PFSK-1 (cell line): ENCODE results near the gene FBXL16.

Experiments used
- FOXP2 ChIP-seq: optimal IDR thresholded peaks from 2 replicates; pipeline ENCODE3; 2011; ENCODE audit warnings: borderline replicate concordance, control low read depth, inconsistent platforms; ENCODE audit not compliant: insufficient read depth; ENCODE audit errors: extremely low read length, extremely low read depth
- POLR2AphosphoS5 ChIP-seq: IDR thresholded peaks from 2 replicates; pipeline ENCODE4 v1.6.1; 2012; ENCODE audit warnings: low read depth, mild to moderate bottlenecking, control low read depth, low read length, moderate library complexity
- TAF1 ChIP-seq: IDR thresholded peaks from 2 replicates; pipeline ENCODE4 v1.6.1; 2012; ENCODE audit warnings: low read length, control low read depth, borderline replicate concordance; ENCODE audit not compliant: insufficient read depth
- TF ChIP-seq, protein P1 (sequence below), 2 experiments: IDR thresholded peaks; 2 replicates each; pipeline versions ENCODE4 v1.6.1 to v1.8.0; 2011 to 2012; ENCODE audit warnings: low read depth in 2 of 2, low read length in 2 of 2, control low read depth in 1 of 2, inconsistent platforms in 1 of 2, mild to moderate bottlenecking in 1 of 2, moderate library complexity in 1 of 2; ENCODE audit not compliant: insufficient read depth in 1 of 2

DNA sequence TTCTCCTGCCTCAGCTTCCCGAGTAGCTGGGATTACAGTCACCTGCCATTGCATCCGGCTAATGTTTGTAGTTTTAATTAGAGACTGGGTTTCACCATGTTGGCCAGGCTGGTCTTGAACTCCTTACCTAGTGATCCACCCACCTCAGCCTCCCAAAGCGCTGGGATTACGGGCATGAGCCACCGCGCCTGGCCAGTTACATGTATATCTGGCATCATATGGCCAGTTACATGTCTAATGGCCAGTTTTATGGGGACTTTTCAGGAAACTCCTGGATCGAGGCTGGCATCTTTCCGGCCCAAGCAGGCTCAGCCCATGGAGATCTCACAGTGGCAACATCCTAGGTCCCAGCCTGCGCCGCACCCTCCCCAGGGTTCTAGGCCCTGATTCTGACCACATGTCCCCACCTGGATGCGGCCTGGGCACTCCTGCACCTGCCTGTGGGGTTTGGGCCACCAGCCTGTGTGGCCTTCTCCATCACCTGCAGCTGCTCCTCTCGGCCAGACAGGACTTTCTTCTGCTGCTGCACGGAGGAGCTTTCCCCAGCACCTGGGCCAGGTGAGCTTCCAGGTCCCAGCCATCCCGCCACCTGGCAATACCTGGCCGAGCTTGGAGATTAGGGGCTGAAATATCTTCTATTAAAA, 36.5 kb upstream of the FBXL16 start:
- no peak for TF ChIP-seq POLR2AphosphoS5
- no peak for TF ChIP-seq TAF1
- TF ChIP-seq, protein P1, sequence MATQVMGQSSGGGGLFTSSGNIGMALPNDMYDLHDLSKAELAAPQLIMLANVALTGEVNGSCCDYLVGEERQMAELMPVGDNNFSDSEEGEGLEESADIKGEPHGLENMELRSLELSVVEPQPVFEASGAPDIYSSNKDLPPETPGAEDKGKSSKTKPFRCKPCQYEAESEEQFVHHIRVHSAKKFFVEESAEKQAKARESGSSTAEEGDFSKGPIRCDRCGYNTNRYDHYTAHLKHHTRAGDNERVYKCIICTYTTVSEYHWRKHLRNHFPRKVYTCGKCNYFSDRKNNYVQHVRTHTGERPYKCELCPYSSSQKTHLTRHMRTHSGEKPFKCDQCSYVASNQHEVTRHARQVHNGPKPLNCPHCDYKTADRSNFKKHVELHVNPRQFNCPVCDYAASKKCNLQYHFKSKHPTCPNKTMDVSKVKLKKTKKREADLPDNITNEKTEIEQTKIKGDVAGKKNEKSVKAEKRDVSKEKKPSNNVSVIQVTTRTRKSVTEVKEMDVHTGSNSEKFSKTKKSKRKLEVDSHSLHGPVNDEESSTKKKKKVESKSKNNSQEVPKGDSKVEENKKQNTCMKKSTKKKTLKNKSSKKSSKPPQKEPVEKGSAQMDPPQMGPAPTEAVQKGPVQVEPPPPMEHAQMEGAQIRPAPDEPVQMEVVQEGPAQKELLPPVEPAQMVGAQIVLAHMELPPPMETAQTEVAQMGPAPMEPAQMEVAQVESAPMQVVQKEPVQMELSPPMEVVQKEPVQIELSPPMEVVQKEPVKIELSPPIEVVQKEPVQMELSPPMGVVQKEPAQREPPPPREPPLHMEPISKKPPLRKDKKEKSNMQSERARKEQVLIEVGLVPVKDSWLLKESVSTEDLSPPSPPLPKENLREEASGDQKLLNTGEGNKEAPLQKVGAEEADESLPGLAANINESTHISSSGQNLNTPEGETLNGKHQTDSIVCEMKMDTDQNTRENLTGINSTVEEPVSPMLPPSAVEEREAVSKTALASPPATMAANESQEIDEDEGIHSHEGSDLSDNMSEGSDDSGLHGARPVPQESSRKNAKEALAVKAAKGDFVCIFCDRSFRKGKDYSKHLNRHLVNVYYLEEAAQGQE (IDR thresholded peaks at IDR 0.05; ENCODE audit: insufficient read depth in 1 of 2, low read depth in 2 of 2, low read length in 2 of 2): no peak
- TF ChIP-seq FOXP2: no peak
